Measurements from ENCODE around the gene SPON2.

Gene SPON2

DNA sequence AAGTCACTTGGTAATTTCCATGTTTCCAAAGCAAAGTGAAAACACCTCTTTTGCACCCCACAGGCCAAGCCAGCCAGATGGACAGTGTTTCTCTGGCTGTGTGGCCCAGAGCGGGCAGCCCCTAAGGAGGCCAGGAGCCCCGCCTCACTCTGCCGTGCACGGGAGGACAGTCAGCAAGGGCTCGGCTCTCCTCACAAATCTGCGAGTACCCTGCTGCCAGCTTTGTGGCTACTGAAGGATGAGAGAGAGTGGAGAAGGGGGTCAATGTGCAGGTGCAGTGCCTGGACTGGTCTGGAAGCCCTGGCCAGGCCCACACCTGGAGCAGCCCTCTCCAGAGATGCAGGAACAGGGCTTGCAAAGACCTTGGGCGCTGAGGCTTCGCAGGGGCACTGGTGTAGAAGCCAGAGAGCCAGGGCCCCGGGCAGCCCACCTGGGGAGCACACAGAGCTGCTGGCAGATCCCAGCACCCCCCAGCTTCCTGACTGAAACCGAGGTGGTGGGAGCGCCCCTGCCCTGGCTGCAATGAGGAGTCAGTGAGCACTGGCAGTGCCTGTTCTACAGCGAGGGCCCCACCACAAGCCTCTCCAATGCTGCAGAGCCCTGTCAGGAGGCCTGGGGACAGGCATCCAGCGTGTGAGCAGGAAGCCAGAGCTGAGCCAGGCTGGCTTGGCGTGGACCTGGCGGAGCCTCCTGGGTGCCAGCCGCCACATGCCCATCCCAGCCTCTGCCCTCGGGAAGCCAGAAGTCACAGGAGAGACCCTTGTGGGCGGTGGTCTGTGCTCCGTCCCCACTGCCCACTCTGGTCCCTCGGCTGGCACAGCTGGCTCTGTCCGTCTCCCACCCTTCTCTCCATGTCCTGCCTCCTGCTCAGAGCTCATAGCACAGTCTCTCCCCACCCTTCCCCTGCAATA is 3.9 kb downstream of the SPON2 start:
- Histone ChIP-seq H3K4me3 (ENCODE audit: insufficient read length, low read depth) (no peak overlapping the region), H3K9me3 (ENCODE audit: insufficient read depth, low read length) (peaks cover 8% of the 10 kb centered on the region; the same call in 1 of the 2 replicates), H3K4me1 (ENCODE audit: insufficient read depth, insufficient read length) (peaks cover 24% of the 10 kb centered on the region), H3K27me3 (ENCODE audit: insufficient read depth, insufficient read length) (peaks cover 43% of the 10 kb centered on the region), H3K36me3 (ENCODE audit: insufficient read depth, insufficient read length, low read length) (peaks cover 30% of the 10 kb centered on the region), H3K9ac (ENCODE audit: insufficient read length, low read depth) (peak overlapping the region; percentile 8)
- DNase-seq (ENCODE audit: low read depth, low spot score), result no peak
- TF ChIP-seq ZNF274 (IDR thresholded peaks at IDR 0.05; ENCODE audit: low read depth, low read length), result no peak
- TF ChIP-seq YY1 (IDR thresholded peaks at IDR 0.05; ENCODE audit: insufficient read depth, insufficient read length), result no peak
- no peak for TF ChIP-seq SUZ12 (IDR thresholded peaks at IDR 0.05; ENCODE audit: extremely low read depth, insufficient read depth, insufficient read length)

DNA sequence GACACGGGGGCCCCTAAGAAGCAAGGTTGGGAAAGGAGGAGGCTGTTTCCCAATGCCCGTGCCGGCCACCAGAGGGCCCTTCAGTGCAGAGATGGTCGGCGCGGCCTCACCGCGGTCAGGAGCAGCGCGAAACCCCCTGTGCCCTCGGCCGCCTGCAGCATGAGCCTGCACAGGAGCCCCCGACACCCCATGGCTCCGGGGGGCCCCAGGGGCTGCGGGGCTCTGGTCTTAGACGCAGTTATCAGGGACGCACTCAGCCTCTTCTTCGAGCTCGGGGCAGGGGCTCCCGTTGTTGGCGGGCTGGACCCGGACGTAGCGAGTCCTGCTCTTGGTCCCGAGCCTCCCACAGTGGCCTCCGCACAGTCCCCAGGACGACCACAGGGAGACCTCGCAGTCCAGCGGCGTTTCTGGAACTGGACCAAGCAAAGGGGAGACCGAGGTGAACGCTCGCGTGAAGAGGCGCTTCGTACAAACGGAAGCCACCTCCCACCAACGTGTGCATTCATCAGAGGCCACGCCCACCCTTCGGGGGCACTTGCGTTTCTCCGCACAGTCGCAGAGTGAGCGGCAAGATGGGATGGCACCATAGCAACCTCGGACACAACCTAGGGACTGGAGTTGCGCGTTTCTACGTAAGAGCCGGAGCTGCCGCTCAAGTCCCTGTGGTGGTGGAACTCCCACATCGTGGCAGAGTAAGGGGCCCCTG is 5.0 kb downstream of the SPON2 start:
- Histone ChIP-seq H3K4me3 (ENCODE audit: insufficient read length, low read depth) (peak overlapping the region; percentile 82), H3K9ac (ENCODE audit: insufficient read length, low read depth) (peak overlapping the region; percentile 88), H3K9me3 (ENCODE audit: insufficient read depth, low read length) (peaks cover 8% of the 10 kb centered on the region; the same call in 1 of the 2 replicates), H3K27me3 (ENCODE audit: insufficient read depth, insufficient read length) (peaks cover 43% of the 10 kb centered on the region), H3K4me1 (ENCODE audit: insufficient read depth, insufficient read length) (peaks cover 19% of the 10 kb centered on the region), H3K36me3 (ENCODE audit: insufficient read depth, insufficient read length, low read length) (peaks cover 30% of the 10 kb centered on the region)
- DNase-seq (ENCODE audit: low read depth, low spot score), result peak; percentile 89
- TF ChIP-seq SUZ12 (IDR thresholded peaks at IDR 0.05; ENCODE audit: extremely low read depth, insufficient read depth, insufficient read length) (no peak), ZNF274 (IDR thresholded peaks at IDR 0.05; ENCODE audit: low read depth, low read length) (no peak), YY1 (IDR thresholded peaks at IDR 0.05; ENCODE audit: insufficient read depth, insufficient read length) (no peak)

DNA sequence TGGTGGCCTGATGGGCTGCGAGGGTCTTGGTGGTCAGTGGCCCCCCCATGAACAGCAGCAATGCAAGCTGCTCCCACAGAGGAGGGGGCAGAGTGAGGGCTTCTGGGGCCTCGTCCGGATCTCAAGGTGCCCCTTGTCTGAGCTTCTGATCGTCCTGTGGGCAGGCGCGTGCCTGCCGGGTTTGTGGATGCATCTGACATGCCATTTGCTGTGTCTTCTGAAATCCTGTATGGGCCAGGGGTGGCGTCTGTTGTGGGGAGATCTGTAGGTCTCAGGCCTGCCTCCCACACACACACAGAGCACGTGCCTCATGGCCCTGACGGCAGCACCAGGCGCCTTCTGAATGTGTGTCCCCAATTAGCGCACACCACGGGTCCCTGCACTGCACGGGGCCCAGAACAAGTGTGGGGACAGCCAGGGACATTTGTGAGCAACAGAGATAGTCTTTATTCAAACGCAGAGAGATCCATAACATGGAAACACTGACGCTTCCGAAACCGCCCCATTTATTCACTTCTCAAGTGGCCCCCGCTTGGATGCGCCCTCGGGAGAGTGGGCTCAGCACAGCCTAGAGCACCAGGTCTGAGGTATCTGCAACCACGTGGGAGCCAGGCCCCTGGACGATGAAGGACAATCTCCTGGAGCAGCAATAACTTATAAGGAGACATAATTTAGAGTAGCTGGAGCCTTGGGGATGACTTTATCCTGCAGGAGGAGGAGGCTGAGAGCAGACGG is 5.7 kb downstream of the SPON2 start:
- Histone ChIP-seq H3K36me3 (ENCODE audit: insufficient read depth, insufficient read length, low read length) (peaks cover 30% of the 10 kb centered on the region), H3K27me3 (ENCODE audit: insufficient read depth, insufficient read length) (peaks cover 36% of the 10 kb centered on the region), H3K9me3 (ENCODE audit: insufficient read depth, low read length) (peaks cover 8% of the 10 kb centered on the region; the same call in 1 of the 2 replicates), H3K4me3 (ENCODE audit: insufficient read length, low read depth) (peak overlapping the region; percentile 82), H3K9ac (ENCODE audit: insufficient read length, low read depth) (peak overlapping the region; percentile 88), H3K4me1 (ENCODE audit: insufficient read depth, insufficient read length) (peaks cover 19% of the 10 kb centered on the region)
- no peak for TF ChIP-seq ZNF274 (IDR thresholded peaks at IDR 0.05; ENCODE audit: low read depth, low read length)
- no peak for TF ChIP-seq SUZ12 (IDR thresholded peaks at IDR 0.05; ENCODE audit: extremely low read depth, insufficient read depth, insufficient read length)
- TF ChIP-seq YY1 (IDR thresholded peaks at IDR 0.05; ENCODE audit: insufficient read depth, insufficient read length), result no peak
- DNase-seq (ENCODE audit: low read depth, low spot score), result no peak

DNA sequence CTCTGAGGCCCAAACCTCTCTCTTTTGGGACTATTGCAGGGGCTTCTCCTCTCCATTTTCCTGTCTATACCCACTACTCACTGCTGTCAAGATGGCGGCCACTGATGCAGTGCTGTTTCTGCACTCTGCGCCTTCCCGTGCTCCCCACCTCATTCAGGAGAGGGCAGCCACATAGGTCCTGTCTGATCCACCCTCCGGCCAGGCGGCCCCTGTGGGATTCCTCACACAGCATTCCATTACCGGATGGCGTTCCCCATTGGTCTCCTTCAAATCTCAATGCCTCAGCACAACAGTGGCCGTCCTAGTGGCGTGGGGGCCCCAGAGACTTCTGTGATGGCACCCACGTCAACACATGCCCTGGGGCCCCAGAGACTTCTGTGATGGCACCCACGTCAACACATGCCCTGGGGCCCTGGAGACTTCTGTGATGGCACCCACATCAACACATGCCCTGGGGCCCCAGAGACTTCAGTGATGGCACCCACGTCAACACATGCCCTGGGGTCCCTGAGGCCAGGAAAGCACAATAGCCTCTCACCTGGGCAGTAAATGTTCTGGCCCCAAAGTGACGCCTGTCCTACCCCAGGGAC is 7.3 kb downstream of the SPON2 start:
- H3K4me1 ChIP-seq (ENCODE audit: insufficient read depth, insufficient read length), result peaks cover 13% of the 10 kb centered on the region
- no peak overlapping the region for H3K4me3 ChIP-seq (ENCODE audit: insufficient read length, low read depth)
- H3K9ac ChIP-seq (ENCODE audit: insufficient read length, low read depth), result no peak overlapping the region
- peaks cover 21% of the 10 kb centered on the region for H3K27me3 ChIP-seq (ENCODE audit: insufficient read depth, insufficient read length)
- DNase-seq (ENCODE audit: low read depth, low spot score), result no peak
- peaks cover 8% of the 10 kb centered on the region; the same call in 1 of the 2 replicates for H3K9me3 ChIP-seq (ENCODE audit: insufficient read depth, low read length)
- peaks cover 21% of the 10 kb centered on the region for H3K36me3 ChIP-seq (ENCODE audit: insufficient read depth, insufficient read length, low read length)
- TF ChIP-seq YY1 (IDR thresholded peaks at IDR 0.05; ENCODE audit: insufficient read depth, insufficient read length) (no peak), ZNF274 (IDR thresholded peaks at IDR 0.05; ENCODE audit: low read depth, low read length) (no peak), SUZ12 (IDR thresholded peaks at IDR 0.05; ENCODE audit: extremely low read depth, insufficient read depth, insufficient read length) (no peak)

DNA sequence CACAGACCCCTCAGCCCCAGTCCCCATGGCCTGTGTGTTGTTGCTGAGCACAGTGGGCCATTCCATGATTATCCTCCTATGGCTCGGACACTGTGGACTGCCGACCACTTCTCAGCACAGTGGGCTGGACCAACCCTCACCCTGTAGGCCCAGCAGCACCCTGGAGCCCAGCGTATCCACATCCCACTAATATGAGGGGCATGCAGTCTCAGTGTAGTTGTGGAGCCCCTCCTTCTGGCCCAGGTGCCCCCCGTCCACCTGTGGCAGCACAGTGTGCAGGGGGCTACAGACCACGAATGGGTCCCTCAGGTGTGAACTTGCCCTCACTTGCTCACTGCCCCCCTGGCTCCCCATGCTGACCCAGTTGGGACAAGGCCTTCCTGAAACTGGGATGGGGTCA is 7.9 kb downstream of the SPON2 start:
- H3K4me1 ChIP-seq (ENCODE audit: insufficient read depth, insufficient read length), result peaks cover 13% of the 10 kb centered on the region
- no peak for DNase-seq (ENCODE audit: low read depth, low spot score)
- no peak overlapping the region for H3K4me3 ChIP-seq (ENCODE audit: insufficient read length, low read depth)
- H3K36me3 ChIP-seq (ENCODE audit: insufficient read depth, insufficient read length, low read length), result peaks cover 15% of the 10 kb centered on the region
- TF ChIP-seq YY1 (IDR thresholded peaks at IDR 0.05; ENCODE audit: insufficient read depth, insufficient read length) (no peak), ZNF274 (IDR thresholded peaks at IDR 0.05; ENCODE audit: low read depth, low read length) (no peak), SUZ12 (IDR thresholded peaks at IDR 0.05; ENCODE audit: extremely low read depth, insufficient read depth, insufficient read length) (no peak)
- H3K9ac ChIP-seq (ENCODE audit: insufficient read length, low read depth), result no peak overlapping the region
- peaks cover 15% of the 10 kb centered on the region for H3K27me3 ChIP-seq (ENCODE audit: insufficient read depth, insufficient read length)
- peaks cover 8% of the 10 kb centered on the region; the same call in 1 of the 2 replicates for H3K9me3 ChIP-seq (ENCODE audit: insufficient read depth, low read length)

DNA sequence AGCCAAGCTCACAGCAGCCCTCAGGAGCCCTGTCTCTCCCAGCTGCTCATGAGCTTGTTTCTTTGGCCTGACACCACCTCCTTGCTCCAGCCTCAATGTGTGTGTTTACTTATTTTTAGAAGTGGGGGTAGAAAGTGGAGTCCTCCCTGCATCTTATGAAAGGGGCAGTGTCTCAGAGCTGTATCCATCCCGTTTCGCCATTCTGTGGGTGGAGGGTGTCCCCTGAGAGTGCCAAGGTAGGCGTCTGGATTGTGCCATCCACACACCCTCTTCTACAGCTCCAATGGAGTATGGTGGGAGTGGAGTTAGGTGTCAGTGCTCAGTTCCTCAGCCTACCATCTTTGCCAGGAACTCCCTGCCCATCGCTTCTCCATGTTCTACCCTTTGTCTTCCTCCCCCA is 8.3 kb downstream of the SPON2 start:
- Histone ChIP-seq H3K9ac (ENCODE audit: insufficient read length, low read depth) (no peak overlapping the region), H3K27me3 (ENCODE audit: insufficient read depth, insufficient read length) (peaks cover 11% of the 10 kb centered on the region), H3K4me3 (ENCODE audit: insufficient read length, low read depth) (no peak overlapping the region), H3K4me1 (ENCODE audit: insufficient read depth, insufficient read length) (peaks cover 13% of the 10 kb centered on the region), H3K36me3 (ENCODE audit: insufficient read depth, insufficient read length, low read length) (peaks cover 11% of the 10 kb centered on the region), H3K9me3 (ENCODE audit: insufficient read depth, low read length) (peaks cover 9% of the 10 kb centered on the region; the same call in 1 of the 2 replicates)
- no peak for DNase-seq (ENCODE audit: low read depth, low spot score)
- no peak for TF ChIP-seq YY1 (IDR thresholded peaks at IDR 0.05; ENCODE audit: insufficient read depth, insufficient read length)
- TF ChIP-seq SUZ12 (IDR thresholded peaks at IDR 0.05; ENCODE audit: extremely low read depth, insufficient read depth, insufficient read length), result no peak
- TF ChIP-seq ZNF274 (IDR thresholded peaks at IDR 0.05; ENCODE audit: low read depth, low read length), result no peak
